MCF 10A (cell line): Measurements from ENCODE around the gene PSAT1. TPM values are rescaled to one million over a fixed set of nuclear protein-coding genes. Genes with fewer than 3 reads are reported as not detected.

ENCODE experiments used
- BruUV-seq: library from RNA; stranded (reverse); fragments of 400-500 nt; replicated peaks from 2 replicates; lab custom pipeline; 2021; lab: Mats Ljungman, UMichigan
- CTCF ChIA-PET: fragments of 300-600 bp; sonication (Branson Sonifier 250); formaldehyde crosslinking; extraction: SDS; loops from one replicate; lab custom pipeline; 2021; ENCODE audit warnings: antibody characterized with exemption, inconsistent platforms; lab: Yijun Ruan, JAX
- POLR2A ChIA-PET: fragments of 300-600, 350-650 bp; sonication (Branson Sonifier 250); formaldehyde crosslinking; extraction: SDS; loops from one replicate; lab custom pipeline; 2020; ENCODE audit warnings: antibody characterized with exemption, inconsistent platforms; lab: Yijun Ruan, JAX
- DNase-seq: peaks from one replicate; pipeline ENCODE4 v3.0.0-alpha.2; 2018; ENCODE audit not compliant: unreplicated experiment
- H3K27ac Mint-ChIP-seq: one replicate; pipeline ENCODE4 v1.8.0; 2022; ENCODE audit warnings: mild to moderate bottlenecking, low read depth, mixed read lengths; ENCODE audit not compliant: unreplicated experiment
- H3K27me3 Mint-ChIP-seq: one replicate; pipeline ENCODE4 v1.8.0; 2022; ENCODE audit warnings: mixed read lengths; ENCODE audit not compliant: insufficient read depth, unreplicated experiment
- H3K36me3 Mint-ChIP-seq: one replicate; pipeline ENCODE4 v1.8.0; 2022; ENCODE audit warnings: mild to moderate bottlenecking, moderate library complexity, mixed read lengths; ENCODE audit not compliant: insufficient read depth, unreplicated experiment
- H3K4me1 Mint-ChIP-seq: one replicate; pipeline ENCODE4 v1.8.0; 2022; ENCODE audit warnings: mixed read lengths; ENCODE audit not compliant: insufficient read depth, unreplicated experiment
- H3K4me3 Mint-ChIP-seq: one replicate; pipeline ENCODE4 v1.8.0; 2022; ENCODE audit warnings: mild to moderate bottlenecking, moderate library complexity, mixed read lengths; ENCODE audit not compliant: unreplicated experiment
- H3K9me3 Mint-ChIP-seq: one replicate; pipeline ENCODE4 v1.8.0; 2022; ENCODE audit warnings: mixed read lengths; ENCODE audit not compliant: unreplicated experiment
- intact Hi-C: fragments of 100-400 bp; cut with micrococcal nuclease; formaldehyde crosslinking; loops from 2 replicates; pipeline ENCODE4 v1.14.1; 2022
- total RNA-seq: library from RNA; stranded (reverse); gene quantifications from 2 replicates; pipeline ENCODE4 v1.2.3, GENCODE V29; 2022
- TF ChIP-seq, protein P1 (sequence below): fragments of 200-600 bp; IDR thresholded peaks from one replicate; pipeline ENCODE4 v1.8.0; 2022; ENCODE audit warnings: antibody characterized with exemption, mild to moderate bottlenecking; ENCODE audit not compliant: unreplicated experiment

The PSAT1 gene
- total RNA-seq, 1 experiment from 2014 or later = 326 TPM

DNA sequence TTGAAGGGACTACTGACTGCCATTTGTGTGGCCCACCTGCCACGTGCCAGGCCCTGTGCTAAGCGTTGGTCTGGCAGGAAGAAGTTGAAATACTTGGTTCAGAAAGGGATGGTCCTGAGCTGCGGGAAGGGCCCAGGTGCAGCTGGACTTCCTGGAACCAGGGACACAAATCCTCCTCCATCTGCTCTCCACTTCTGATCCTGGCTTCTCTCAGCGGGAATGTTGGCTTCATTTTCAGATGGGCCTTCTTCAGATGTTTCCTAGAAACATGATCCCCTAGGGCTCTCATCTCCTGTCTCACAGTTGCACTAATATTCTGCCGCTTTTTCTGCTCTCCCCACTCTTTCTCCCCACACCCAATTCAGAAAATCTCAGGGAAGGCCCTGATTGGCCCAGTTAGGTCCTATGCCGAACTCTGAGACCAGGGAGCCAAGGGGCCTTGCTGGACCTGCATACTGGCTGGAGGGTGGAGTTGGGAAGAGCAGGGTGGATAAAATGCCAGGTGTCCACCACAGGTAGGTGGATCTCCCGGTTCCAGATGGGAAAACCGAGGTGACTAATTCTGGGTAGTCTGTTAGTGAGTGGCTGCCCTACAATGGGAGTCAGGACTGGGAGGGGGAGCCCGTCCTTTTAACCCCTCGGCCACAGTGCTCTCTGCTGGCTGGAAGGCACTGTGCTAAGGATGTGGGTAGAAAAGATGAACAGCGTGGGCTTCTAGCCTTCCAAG is 19.4 kb downstream of the PSAT1 start:
- Mint-ChIP-seq H3K36me3 (peaks cover 90% of the 10 kb centered on the region), H3K27me3 (no peaks in the 10 kb centered on the region), H3K4me3 (no peak overlapping the region), H3K4me1 (peaks cover 8% of the 10 kb centered on the region), H3K9me3 (peaks cover 11% of the 10 kb centered on the region), H3K27ac (no peak overlapping the region)
- ChIA-PET CTCF (interaction anchor here (0.9 to 1.9 kb wide), 4 partner anchors 17 to 77 kb away, joined by 3 to 8 read pairs (median 4); no protein-coding TSS in a partner anchor), POLR2A (interaction anchor here (0.9 to 1.8 kb wide), 2 partner anchors 11 to 77 kb away, joined by 3 to 4 read pairs; no protein-coding TSS in a partner anchor)
- no peak for DNase-seq
- TF ChIP-seq, protein P1, sequence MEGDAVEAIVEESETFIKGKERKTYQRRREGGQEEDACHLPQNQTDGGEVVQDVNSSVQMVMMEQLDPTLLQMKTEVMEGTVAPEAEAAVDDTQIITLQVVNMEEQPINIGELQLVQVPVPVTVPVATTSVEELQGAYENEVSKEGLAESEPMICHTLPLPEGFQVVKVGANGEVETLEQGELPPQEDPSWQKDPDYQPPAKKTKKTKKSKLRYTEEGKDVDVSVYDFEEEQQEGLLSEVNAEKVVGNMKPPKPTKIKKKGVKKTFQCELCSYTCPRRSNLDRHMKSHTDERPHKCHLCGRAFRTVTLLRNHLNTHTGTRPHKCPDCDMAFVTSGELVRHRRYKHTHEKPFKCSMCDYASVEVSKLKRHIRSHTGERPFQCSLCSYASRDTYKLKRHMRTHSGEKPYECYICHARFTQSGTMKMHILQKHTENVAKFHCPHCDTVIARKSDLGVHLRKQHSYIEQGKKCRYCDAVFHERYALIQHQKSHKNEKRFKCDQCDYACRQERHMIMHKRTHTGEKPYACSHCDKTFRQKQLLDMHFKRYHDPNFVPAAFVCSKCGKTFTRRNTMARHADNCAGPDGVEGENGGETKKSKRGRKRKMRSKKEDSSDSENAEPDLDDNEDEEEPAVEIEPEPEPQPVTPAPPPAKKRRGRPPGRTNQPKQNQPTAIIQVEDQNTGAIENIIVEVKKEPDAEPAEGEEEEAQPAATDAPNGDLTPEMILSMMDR = no peak
- intact Hi-C loops = no loop called here
- BruUV-seq = no TSS peak

DNA sequence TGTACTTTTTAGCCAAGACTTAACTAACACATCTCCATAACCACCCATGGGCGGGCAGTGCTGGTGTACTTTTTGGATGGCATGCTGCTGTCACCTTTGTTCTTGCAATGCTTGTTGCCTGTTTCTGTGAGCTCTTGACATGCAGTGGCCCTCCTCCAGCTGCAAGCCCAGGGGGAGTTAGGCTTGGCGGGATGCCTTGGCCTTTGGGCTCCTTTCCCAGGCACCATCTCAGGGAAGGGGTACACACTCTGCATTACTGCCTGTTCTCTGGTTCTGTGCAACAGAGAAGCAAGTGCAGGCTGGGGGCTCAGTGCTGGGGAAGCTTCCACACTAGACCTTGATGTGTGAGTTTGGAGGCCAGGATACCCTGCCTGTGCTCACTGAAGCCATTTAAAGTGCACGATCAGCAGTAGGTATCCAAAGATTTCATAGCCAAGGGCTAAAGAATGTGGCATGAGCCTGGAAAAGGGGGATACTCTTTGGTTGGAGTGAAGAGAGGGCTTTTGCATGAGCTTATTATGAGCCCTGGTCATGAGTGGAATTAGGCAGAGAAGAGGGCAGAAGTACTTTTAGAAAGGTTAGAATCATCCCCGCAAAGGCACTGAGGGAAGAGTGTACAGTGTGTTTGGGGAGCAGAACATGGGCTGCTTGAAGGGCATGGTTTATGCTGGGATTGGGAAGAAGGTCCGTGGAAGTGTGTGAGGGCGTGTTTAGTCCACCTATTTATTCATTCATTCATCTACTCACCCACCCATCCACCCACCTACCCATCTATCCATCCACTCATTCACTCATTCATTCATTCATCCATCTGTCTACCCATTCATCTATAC is 22.5 kb downstream of the PSAT1 start:
- CTCF ChIA-PET = no interaction called here
- no peaks in the 10 kb centered on the region for H3K27me3 Mint-ChIP-seq
- peaks cover 76% of the 10 kb centered on the region for H3K36me3 Mint-ChIP-seq
- no peak for DNase-seq
- peaks cover 8% of the 10 kb centered on the region for H3K4me1 Mint-ChIP-seq
- no peak overlapping the region for H3K4me3 Mint-ChIP-seq
- TSS peak; percentile 5 for BruUV-seq
- intact Hi-C loops = no loop called here
- TF ChIP-seq, protein P1 = no peak
- H3K9me3 Mint-ChIP-seq = peaks cover 11% of the 10 kb centered on the region
- no peak overlapping the region for H3K27ac Mint-ChIP-seq
- POLR2A ChIA-PET = interaction anchor here (0.7 kb wide), 1 partner anchor 73 kb away, joined by 3 read pairs; no protein-coding TSS in a partner anchor

GRCh38 chr9:78320030-78320693 is 23.2 kb downstream of the PSAT1 start:
- no peak overlapping the region for H3K27ac Mint-ChIP-seq
- intact Hi-C loops = no loop called here
- DNase-seq = no peak
- no TSS peak for BruUV-seq
- peaks cover 11% of the 10 kb centered on the region for H3K9me3 Mint-ChIP-seq
- H3K4me1 Mint-ChIP-seq = peaks cover 8% of the 10 kb centered on the region
- TF ChIP-seq, protein P1 = no peak
- no peak overlapping the region for H3K4me3 Mint-ChIP-seq
- ChIA-PET CTCF (no interaction called here), POLR2A (interaction anchor here (0.7 kb wide), 2 partner anchors 74 to 81 kb away, joined by 3 read pairs; no protein-coding TSS in a partner anchor)
- H3K27me3 Mint-ChIP-seq = no peaks in the 10 kb centered on the region
- H3K36me3 Mint-ChIP-seq = peaks cover 74% of the 10 kb centered on the region
